DMS153 treated with DMSO at 0.1 percent for 48 hours (cell line): Measurements from ENCODE around the gene ADH5.
"Not testable (repeated sequence)": the region's sequence is repeated elsewhere in the genome, so short reads cannot be mapped to it uniquely, and the experiment has no call there.

Experiments used
- DNase-seq: peaks from one replicate; lab custom pipeline; 2025; ENCODE audit not compliant: unreplicated experiment; lab: John Stamatoyannopoulos, UW

The ADH5 gene

DNA sequence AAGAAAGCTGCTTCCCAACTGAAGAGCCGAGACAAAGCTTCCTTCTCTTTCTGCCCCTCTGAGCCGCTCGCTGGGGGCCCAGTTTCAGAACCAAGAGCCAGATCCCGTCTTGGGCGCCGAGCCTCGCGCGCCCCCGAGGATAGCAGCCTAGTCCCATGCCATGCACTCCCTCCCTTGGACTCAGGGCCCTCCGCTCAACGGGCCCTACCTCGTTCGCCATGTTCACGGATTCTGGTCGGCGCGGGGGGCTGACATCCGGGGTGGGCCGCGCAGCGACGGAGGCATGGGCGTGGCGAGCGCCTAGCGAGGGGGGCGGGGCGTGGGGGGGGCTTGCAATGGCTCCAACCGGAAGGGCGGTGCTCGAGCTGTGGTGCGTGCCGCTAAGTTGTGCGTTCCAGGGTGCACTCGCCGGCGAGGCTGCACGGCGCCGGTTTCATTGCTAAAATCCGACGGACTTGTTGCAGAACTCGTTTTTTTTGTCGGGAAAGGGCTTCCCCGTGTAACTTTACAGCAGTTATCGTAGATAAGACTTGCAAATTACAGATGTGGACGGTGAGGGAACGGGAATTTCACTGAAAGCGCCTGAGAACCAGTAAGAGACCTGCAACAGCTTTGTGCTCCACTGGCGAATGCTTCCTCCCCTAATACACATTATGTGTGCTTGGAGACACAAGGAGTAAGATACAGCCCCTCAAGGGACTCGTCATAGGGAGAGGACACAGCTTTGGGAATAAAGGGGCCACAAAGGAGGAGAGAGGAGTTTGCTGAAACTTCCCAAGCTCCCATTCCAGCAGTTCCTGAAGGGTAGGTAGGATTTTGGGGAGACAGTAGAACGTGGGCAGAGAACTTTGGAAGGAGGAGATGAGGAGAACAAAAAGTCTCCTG lies at the start of gene ADH5:
Gene ADH5, minus strand, starts transcription at position 308 of the 885 bp plus-strand sequence. Its CDS starts 88 bp downstream, at position 220.
- peak; percentile 53 for DNase-seq

DNA sequence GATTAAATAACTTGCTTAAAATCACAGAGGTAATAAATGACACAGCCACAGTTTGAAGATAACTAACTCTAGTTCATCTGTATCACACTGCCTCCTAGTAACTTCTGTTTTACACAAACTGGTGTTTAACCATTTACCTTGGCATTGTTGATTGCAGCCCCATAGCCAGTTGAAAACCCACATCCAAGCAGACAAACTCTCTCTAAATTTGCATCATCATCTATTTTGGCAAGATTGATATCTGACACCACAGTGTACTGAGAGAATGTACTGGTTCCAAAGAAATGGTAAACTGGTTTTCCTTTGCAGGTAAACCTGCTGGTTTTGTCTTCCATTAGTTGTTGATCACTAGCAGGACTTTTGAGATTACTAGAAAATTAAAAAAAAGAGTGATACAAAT lies 47.7 kb upstream of the ADH5 start:
- DNase-seq, result no peak

DNA sequence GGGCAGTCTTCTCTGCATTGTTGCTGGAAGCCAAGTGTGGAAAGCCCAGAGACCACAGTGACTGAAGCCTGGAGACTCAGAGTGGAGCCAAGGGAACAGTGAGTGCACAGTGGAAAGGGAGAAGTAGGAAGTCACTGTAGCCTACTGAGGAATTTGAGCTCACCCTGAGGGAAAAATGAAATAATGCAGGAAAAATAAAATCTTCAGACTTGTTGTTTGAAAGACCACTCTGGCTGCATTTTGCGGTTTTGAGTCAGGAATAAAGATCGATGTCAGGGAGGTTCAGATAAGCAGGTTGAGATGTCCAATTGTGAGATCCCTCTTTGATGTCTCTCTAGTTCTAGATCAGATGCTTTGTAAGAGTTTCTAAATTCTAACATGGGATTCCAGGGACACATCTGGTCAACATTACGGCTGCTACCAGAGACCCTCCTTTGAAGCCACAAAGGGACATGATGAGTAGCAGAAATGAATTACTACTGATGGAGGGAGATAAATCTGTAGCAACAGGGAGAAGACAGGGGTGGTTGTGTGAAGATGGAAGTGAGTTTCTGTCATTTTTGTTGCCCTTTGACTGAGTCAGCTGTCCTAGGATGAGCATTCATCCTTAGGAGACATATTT lies 47.1 kb upstream of the ADH5 start:
- no peak for DNase-seq

DNA sequence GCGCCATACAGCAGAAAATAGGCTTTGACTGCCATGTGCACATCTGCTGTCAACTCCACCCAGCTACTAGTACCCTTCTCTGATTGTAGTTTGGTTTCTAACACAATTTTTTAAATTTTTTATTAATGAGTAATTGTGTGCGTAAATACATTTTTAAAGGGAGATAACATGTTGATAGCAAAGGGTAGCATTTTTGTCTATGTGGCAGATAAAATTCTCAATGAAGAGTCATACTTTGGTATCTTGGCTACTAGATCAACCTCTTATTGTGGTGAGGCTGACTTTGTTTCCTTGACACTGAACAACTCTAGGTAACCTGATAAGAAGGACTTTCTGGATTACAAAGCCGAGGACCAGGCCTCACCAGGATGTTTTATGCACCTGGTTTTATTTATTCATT lies 46.0 kb upstream of the ADH5 start:
- no peak for DNase-seq

DNA sequence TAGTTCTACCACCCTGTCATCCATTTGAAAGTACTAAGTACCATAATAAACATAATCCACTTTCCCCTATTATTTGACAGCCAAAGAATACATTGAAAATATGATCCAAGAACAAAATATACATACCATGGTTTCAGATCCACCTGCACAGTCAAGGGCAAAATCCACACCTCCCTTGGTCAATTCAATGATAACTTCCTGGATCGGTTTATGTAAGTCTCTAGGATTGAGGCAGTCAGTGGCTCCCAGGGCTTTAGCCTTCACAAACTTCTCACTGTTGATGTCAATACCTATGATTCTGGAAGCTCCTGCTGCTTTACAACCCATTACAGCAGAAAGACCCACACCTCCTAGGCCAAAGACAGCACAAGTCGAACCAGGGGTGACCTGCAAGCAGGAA lies 42.8 kb upstream of the ADH5 start:
- no peak for DNase-seq

DNA sequence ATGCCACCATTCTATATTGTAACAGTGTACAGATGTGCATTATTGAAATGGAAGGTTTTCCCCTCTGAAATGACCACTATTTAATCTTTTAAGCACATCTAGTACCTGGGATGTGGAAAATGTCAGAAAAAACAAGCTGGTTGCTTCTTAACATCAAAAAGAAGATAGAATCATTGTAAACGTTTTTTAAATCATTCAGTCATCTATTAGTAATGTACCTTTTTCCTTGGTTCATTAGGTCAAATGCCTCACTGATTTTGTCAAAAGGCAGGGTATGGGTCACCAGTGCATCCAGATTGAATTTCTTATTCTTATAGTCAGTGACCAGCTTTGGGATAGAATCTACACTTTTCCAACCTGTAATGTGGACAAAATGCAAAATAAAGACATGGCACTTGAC lies 37.8 kb upstream of the ADH5 start:
- no peak for DNase-seq

DNA sequence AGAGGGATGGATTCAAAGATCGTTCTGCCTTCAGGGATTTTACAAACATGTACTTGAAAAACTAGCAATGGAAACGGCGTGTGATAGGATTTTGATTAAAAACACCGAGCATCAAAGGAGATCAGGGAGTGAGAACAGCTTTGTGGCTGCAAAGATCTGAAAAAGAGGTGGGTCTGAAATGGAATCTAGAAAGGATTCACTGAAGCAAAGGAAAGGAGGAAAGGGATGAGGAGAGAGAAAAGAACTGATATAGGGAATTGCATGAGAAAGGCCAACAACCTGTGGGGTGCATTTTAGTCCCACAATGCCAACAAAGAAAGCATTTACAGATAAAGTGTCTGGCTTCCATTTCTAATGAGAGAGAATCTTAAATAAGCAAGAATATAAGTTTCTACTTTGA lies 32.4 kb upstream of the ADH5 start:
- no peak for DNase-seq

DNA sequence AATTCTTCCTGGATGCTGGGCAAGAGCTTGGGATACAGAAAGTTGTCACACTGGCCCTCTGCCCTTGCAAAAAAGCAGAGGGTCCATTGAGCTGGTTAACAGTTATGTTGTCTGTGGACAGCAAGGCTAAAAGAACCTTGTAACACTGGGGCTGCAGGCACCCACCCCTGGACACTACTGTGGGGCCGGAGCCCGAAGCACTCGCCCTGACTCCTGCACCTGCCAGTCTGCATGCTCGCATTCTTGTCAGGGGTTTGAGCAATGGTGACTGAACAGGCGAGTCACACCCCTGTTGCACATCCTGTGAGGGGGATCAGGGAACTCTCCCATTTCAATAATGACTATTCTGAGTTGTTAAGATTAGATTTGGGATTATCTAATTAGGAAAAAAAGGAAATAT lies 31.9 kb upstream of the ADH5 start:
- DNase-seq, result no peak

DNA sequence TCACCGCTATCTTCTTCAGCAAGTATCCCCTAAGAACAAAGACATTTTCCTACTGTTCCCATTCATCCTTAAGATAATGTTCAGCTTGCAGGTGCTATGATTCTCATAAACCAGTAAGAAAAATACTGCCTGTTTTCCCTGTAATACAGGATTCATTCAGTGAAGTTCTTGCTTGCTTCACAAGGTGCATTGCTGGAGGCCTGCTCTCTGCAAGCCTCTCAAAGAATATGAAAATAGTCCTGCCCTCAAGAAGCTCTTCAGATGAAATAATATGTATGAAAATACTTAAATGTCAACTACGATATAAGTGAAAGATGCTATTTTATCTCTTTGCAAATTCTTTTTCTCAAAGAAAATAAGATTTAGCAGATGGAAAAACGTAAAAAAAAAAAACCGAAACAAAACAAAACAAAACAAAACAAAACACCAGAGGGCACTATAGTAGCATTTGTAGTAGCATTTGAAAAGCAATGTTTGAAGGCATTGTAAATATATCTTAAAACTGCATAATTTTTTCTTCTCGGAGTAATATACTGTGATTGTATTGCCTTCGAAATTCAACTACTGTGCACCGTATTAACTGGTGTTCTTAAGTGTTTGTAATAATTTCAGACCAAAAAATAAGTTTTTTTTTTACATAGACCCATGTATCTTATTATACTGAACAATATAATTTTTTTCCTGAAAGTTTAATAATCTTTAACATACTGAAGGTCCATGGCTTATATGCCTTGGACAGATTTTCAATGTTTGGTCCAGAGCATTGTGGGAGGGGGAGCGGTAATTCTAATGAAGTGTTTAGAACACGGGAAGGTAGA lies 29.5 kb upstream of the ADH5 start:
- no peak for DNase-seq

DNA sequence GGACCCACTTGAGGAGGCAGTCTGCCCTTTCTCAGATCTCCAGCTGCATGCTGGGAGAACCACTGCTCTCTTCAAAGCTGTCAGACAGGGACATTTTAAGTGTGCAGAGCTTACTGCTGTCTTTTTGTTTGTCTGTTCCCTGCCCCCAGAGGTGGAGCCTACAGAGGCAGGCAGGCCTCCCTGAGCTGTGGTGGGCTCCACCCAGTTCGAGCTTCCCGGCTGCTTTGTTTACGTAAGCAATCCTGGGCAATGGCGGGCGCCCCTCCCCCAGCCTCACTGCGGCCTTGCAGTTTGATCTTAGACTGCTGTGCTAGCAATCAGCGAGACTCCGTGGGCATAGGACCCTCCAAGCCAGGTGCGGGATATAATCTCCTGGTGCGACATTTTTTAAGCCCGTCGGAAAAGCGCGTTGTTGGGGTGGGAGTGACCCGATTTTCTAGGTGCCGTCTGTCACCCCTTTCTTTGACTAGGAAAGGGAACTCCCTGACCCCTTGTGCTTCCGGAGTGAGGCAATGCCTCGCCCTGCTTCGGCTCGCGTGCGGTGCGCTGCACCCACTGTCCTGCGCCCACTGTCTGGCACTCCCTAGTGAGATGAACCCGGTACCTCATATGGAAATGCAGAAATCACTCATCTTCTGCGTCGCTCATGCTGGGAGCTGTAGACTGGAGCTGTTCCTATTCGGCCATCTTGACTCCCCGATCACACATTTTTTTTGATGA lies 28.7 kb upstream of the ADH5 start:
- not testable (repeated sequence) for DNase-seq

DNA sequence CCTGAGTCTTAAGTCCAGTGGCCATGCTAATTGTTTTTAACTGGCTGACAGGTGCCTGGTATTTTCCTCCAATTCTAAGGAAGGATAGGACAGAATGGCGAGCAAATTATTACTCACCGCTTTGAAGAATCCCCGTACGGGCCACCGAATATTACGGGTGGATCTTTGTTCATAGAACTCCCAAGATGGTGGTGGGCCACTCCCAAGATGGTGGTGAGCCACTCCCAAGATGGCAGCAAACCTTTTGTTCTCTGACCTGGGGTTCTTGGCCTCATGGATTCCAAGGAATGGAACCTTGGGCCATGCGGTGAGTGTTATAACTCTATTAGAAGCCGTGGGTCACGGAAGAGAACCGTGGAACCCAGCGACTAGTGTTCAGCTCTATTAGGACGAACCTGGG lies 20.7 kb upstream of the ADH5 start:
- DNase-seq, result not testable (repeated sequence)

DNA sequence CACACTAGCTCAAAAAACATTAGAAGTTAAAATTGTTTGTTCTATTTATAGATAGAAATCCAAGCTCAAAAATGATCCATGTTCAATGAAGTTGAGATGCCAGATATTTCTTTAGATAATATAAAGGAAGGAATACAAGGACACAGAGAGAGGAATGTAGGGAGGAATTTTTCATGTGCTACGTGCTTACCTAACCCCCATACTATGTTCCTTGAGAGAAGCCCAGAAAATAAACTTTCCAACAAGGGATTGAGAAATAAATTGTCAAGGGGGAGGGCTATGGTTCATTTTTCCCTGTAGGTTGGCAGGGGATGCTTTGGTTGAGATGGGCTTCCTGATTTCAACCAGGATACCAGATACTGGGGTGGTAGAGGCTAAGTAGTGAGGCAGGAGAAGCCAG lies 15.6 kb upstream of the ADH5 start:
- no peak for DNase-seq

DNA sequence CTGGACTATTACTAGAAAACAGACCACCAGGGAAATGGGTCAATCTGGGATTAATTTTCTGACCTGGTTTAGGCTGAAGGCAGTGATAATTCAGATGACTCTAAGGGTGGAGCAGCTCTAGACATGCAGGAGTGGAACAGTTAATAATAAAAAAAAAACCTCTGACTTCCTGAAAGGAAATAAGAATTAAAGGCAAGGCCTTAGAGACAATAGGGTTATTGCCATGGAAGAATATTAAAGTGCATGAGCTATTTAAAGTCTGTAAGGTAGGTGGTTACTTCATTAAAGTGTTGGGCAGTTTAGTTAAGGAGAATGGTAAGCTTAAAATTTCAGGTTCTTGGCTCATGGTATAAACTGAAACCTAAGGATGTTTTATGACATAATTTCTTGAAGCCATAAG lies 14.6 kb upstream of the ADH5 start:
- no peak for DNase-seq

DNA sequence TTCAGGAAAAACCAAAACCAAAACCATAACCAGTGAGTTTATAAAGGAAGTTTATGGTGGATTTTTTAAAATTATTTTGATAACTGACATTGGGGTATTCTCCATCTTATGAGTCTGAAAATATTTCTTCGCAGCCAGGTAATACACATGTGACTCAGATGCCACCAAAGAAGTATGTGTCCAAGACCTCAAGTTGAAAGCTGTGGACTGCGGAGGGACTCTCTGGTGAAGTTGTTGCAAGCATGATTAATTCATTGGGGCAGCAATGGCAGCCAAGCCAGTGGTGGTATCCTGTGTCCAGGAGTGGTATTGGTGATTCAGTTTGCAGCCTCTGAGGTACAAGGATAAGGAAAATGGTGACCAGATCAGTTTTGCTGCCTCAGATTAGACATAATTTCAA lies 14.0 kb upstream of the ADH5 start:
- no peak for DNase-seq

DNA sequence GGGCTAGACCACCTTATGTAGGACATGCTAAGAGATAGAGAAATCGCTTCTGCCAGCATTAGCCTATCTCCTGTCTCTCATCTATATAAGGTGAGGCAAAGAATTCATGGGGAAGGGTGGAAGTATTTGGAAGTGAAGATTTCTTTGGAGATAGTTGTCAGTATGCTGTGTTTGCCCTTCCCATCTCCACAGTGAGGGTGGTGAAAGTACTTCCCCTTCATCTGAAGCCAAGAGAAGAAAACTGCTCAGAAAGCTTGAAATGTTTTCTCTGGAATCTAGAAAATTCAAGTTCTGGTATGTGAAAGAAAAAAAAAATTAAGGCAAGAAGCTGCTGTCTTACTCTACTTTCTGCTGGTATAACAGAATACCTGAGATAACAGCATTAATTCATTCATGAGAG lies 12.3 kb upstream of the ADH5 start:
- DNase-seq, result no peak

DNA sequence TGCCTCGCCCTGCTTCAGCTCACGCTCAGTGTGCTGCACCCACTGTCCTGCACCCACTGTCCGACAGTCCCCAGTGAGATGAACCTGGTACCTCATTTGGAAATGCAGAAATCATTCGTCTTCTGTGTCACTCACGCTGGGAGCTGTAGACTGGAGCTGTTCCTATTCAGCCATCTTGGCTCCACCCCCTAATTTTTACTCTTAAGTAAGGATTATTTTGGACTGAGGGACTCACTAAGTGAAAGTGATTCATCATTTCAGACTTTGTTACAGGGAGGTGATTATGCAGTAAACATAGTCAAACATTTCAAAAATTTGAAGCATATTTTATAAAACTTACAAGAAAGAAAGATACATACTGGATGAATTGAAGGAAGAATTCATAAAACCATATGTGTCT lies 11.2 kb upstream of the ADH5 start:
- not testable (repeated sequence) for DNase-seq

DNA sequence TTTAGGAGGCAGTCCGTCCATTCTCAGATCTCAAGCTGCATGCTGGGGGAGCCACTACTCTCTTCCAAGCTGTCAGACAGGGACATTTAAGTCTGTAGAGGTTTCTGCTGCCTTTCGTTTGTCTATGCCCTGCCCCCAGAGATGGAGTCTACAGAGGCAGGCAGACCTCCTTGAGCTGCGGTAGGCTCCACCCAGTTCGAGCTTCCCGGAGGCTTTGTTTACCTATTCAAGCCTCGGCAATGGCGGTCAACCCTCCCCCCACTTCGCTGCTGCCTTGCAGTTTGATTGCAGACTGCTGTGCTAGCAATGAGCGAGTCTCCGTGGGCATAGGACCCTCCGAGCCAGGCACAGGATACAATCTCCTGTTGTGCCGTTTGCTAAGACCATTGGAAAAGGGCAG lies 10.7 kb upstream of the ADH5 start:
- no peak for DNase-seq

DNA sequence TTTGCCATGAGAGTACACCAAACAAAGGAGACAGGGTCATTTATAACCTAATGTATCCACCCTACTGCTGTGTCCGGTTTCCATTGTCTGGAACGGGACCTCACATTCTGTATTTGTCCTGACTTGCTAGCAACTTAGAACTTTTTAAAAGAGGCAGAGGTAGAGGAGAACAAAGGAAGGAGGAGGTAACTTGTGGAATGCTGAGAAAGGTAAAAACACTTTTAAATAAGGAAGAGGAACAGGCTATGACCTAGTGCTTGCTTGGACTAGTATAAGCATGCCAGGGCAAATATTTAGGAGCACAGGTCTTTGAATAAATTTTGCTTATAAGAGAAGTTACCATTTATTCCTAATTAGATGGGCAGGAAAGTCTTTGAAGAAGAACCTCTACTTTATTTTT lies 3.3 kb upstream of the ADH5 start:
- not testable (repeated sequence) for DNase-seq

DNA sequence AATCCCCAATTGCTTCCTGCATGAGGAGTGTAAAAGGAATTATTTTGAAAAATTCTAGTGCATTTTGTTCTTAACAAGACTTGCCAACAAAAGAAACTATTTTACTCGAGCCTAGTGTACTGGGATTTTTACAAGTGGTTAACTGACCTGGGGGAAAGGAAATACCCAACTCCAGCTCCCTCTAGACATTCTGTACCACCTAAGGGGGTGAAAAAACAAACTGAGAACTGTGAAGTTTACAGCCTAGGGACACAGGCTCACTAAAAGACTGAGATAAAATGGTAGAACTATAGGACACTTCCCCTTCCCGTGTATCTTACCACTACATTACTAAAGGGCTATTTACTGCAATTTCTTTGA lies 2.6 kb upstream of the ADH5 start:
- DNase-seq, result no peak

DNA sequence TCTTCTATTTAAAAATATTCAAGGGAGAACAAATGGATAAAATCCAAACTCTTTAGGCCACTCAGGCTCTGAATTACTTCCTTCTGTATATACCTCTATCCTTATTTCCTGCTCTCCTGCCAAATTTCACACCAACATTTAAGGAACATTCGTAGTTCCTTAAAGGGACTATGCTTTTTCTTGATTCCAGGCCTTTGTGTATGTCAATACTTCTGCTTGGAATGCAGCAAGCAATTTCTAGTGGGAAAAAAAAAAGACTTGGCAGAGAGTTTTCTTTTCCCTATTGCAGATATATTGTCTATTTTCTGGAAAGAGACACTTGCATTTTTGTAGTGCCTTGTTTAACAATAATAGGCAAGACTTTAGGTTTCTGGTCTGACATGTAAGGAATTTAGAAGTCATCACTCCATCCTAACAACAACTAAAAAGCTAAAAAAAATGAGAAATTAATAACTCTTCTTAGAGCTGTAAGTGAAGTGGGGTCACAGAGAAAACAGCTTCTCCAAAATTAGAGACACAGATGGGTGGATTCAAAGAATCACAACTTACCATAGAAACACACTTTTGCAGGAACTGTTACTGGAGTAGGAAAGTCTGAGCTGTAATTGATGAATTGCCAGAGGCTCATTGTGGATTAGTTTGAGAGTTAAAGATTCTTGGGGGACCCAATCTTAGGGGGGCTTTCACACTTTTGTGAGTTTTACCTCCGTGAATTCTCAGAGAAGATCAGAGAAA lies 2.1 kb upstream of the ADH5 start:
- no peak for DNase-seq

DNA sequence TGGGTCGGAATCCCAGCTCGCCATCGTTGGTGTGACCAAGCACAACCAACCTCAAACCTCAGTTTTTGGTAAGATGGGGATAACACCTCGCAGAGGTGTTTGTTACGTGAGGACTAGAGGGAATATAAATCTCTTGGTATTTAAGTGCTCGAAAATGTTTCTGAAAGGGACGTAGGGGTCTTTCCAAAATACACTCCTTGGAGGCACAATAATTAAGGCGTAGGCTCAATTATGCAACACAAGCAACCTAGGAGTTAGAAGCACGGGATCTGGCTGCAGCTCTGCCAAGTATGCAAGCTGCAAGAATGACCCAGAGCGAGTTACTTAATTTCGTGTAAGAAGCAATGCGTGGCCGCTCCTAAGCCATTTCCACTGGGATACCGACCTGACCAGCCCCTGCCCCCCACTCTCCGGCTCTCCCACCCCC lies 552 bp downstream of the ADH5 start:
- no peak for DNase-seq
